Omental fat pad (tissue), 4 donors: ENCODE data around the gene MCF2L2. TPM values are rescaled to one million over a fixed set of nuclear protein-coding genes. Genes with fewer than 3 reads are reported as not detected.
A peak's percentile ranks its signal among the peaks of the same experiment; 100 is the strongest.

ENCODE experiments used
- ATAC-seq: fragments of 150-250 bp; one replicate; pipeline ENCODE4 v1.9.1; 2016; ENCODE audit warnings: mild to moderate bottlenecking, moderate library complexity; ENCODE audit not compliant: low FRiP score
- DNase-seq: peaks from one replicate; pipeline ENCODE4 v3.0.0-alpha.2; 2019; ENCODE audit warnings: low spot score
- total RNA-seq, 4 donors: library from RNA; depleted of rRNA; stranded (reverse); fragments of >200 nt; gene quantifications; one replicate each; pipeline ENCODE4 v1.1.0, GENCODE V29; 2016
- TF ChIP-seq, protein P1 (sequence below), 3 donors: fragments of 450-650 bp; IDR thresholded peaks; one replicate each; pipeline ENCODE4 v1.5.1; 2016 to 2017; ENCODE audit warnings: antibody characterized with exemption in 3 of 3, mild to moderate bottlenecking in 3 of 3, moderate library complexity in 2 of 3

Gene MCF2L2
- total RNA-seq, 4 donors from 2014 or later = under 0.01 to 0.84 (median 0.39) TPM

DNA sequence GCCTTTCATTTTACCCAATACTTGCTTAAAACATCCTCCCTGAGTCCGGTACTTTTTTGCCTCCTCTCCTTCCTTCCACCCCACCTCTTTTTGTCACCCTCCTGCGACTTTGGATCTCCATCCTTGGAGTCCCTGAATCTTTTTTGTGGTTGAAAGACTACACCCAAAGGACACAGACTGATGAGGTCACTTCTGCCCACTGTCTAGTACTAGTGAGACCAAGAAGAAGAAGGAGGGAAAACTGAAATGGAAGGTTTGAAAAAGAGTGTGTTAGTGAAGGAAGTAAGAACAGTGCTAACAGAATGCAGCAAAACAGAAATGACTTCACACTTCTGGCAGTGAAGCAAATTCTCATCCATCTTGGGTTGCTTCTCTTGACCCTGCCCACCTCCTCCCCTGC, 168.8 kb downstream of the MCF2L2 start:
- TF ChIP-seq, protein P1, sequence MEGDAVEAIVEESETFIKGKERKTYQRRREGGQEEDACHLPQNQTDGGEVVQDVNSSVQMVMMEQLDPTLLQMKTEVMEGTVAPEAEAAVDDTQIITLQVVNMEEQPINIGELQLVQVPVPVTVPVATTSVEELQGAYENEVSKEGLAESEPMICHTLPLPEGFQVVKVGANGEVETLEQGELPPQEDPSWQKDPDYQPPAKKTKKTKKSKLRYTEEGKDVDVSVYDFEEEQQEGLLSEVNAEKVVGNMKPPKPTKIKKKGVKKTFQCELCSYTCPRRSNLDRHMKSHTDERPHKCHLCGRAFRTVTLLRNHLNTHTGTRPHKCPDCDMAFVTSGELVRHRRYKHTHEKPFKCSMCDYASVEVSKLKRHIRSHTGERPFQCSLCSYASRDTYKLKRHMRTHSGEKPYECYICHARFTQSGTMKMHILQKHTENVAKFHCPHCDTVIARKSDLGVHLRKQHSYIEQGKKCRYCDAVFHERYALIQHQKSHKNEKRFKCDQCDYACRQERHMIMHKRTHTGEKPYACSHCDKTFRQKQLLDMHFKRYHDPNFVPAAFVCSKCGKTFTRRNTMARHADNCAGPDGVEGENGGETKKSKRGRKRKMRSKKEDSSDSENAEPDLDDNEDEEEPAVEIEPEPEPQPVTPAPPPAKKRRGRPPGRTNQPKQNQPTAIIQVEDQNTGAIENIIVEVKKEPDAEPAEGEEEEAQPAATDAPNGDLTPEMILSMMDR (IDR thresholded peaks at IDR 0.05) = no peak
- no peak for ATAC-seq
- no peak for DNase-seq

DNA sequence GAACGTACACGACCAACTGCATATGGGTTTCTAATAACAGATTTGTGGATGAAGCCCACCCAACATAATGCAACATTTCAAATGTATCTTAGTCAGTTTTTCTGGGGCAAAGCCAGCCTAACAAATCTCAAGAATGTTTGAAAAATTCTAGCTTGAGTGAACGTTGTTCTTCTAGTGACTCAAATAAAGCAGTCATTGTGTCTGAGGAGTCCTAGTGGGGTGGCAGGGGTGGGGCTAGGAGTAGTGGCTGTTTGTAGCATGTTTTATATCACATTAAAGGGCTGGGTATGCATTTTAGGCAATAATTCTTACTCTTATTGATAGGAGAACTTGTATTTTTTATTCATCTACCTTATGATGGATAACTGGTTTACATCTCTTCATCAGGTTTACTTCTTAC, 169.3 kb downstream of the MCF2L2 start:
- ATAC-seq (no peak), DNase-seq (no peak)
- TF ChIP-seq, protein P1 (IDR thresholded peaks at IDR 0.05) = no peak

DNA sequence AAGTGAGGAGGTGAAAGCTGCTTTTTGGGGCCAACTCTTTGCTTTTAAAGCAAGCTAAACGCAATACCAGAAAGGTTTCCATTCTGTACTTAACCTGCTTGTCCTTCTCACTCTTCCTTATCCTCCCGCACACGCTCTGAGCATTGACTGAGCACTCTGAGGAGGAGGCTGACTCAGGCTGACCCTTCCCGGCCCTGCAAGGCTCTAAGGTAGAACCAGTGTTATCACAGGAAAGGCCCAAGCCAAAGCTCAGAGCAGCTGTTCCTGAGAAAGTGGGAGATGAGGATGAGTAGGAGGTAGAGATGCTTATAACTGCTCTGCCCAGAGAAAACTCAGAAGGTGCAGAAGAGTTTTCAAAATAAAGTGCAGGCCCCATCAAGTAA, 173.1 kb downstream of the MCF2L2 start:
- DNase-seq = no peak
- TF ChIP-seq, protein P1 (IDR thresholded peaks at IDR 0.05) = no peak
- ATAC-seq = no peak

DNA sequence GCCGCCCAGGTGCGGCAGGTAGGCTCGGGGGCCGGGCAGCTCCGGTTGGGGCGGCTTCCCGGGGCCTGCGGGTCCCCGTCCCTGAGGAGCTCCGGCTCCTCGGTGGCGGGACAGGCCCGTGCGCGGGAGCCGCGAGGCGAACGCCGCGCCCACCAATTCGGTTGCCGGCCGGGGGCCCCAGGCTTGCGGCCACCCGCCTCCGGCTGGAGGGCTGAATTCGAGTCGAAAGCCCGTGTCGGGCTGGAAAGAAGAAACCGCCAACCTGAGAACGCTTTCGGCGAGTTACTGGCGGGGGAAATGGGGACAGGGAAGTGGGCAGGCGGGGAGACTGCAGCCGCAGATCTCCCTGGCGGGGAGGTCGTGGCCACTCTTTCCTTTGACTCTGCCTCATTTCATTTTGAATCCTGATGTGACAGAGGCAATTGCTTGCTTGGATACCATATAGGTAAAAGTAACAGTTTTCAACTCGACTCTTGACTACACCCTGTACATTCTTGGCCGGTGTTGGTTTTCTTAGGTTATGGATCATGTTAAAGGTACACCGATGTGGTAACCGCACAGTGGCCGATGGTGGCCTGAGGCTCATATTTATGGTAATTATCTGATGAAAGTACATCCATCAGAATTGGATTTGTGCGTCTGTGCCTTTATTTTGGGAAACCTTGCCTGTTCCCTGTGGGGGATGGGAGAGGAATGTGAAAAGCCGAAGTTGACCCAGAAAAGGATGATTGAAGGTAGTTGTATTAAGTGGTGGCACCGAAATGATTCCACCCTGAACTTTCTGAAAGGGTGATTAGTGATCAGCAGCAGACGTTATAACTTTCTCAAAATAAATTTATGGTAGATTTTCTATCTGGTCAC, 173.7 kb downstream of the MCF2L2 start:
- DNase-seq = no peak
- TF ChIP-seq, protein P1 (IDR thresholded peaks at IDR 0.05) = no peak
- peak; percentile 20 for ATAC-seq

DNA sequence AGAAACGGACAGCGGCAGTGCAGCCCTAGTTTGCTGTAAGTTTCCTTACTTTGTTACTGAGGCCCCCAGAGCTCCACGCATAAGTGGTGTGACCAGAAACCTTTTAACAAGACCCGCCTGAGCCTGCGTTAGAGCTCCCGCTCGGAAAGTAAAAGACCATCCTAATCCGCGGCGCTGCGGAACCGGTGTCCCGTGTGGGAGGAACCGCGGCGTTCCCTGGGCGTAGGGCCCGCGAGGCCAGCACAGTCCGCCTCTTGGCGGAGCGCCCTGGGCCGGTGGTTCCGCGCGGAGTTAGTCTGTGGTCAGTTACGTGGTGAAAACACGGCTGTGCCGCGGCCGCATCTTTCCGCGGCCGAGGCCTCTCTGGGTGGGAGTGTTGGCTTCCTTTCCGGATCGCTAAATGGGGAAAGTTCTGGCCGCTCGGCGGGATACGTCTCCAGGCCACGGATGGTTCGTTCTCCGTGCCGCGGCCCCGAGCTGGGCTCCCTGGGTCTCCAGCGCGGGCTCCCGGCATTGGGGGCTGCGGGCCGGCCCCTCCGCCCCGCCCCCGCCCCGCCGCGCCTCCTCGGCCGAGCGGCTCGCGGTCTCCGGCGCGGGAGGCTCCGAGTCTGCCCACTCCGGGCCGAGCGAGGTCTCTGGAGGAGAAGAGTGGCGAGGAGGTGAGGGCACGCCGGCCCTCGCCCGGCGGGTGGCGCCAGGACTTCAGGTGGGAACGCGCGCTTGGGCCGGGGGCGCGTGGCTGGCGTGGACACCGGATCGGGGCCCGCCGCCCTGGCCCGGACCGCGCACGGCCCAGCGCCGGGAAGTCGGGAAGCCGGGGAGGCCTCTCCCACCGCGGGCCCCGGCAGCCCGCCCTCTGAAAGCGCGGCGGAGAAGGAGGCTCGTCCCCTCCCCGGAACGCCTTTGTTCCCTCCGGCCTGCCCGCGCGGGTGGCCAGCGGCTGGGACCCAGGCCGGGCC, 174.6 kb downstream of the MCF2L2 start:
- peak; percentile 85 for ATAC-seq
- no peak for DNase-seq
- TF ChIP-seq, protein P1 (IDR thresholded peaks at IDR 0.05) = no peak

DNA sequence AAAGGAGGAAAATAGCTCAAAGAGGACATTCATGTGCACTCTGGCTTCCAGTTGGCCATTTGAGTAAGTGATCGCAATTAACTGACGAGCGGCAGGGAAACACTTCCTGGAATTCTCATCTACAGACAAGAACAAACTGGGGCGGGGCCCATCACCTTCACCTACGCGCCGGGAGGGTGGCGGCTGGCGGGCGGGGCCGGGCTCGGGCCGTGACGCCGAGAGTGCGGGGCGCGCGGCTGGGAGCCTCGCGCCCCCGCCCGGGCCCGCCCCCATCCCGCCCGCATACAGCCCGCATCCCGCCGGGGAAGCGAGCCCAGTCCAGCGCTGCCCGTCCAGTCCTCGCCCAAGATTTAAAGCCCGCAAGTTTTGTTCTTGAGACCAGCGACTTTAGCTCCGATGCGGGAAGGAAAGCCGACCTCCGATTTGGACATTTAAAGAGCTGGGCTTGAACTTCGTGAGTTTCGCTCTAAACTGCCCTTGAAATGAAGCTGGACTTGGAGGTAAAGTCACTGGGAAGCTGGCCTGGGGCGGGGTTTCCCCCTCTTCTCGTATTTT, 175.4 kb downstream of the MCF2L2 start, which contains the start of gene B3GNT5:
B3GNT5 (plus strand) TSS at position 281 of the 555 bp plus-strand sequence. CDS start 16,546 bp downstream, outside the sequence.
- peak; percentile 73 for ATAC-seq
- TF ChIP-seq, protein P1 (IDR thresholded peaks at IDR 0.05) = no peak

More for the DNA sequence above, 175.4 kb downstream of the MCF2L2 start, which contains the start of gene B3GNT5:
- DNase-seq = no peak
